D721Med (cell line): ENCODE measurements around the gene CCL2.

Experiments
- DNase-seq: peaks from one replicate; pipeline ENCODE4 v3.0.0; 2011; ENCODE audit warnings: low spot score; ENCODE audit not compliant: insufficient read length
- FAIRE-seq: peaks from 2 replicates; lab custom pipeline; 2011; peaks lifted over from hg19 to GRCh38; lab: Jason Lieb, UNC
- TF ChIP-seq, protein P1 (sequence below): IDR thresholded peaks from 2 replicates; pipeline ENCODE4 v1.5.1; 2012; ENCODE audit warnings: mild to moderate bottlenecking, control low read depth; ENCODE audit not compliant: insufficient read depth; ENCODE audit errors: missing control alignments

CCL2 gene

DNA sequence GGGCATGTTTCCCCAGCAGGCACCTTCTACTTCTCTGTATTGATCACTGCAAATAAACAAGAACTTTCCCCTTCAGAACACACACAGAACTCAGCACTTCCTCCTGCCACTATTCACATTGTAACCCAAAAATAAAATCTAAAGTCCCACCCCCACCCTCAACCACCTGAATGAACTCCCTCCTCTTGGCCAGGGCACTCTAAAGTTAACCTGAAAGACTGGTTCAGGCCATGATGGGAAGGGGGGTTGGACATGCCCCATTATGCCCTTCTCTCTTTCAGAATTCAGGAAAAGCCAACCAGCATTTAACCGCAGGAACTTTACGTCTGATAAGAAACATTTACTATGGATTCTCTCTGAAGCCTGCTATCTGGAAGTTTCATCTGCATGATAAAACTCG is 27.4 kb upstream of the CCL2 start:
- TF ChIP-seq, protein P1, sequence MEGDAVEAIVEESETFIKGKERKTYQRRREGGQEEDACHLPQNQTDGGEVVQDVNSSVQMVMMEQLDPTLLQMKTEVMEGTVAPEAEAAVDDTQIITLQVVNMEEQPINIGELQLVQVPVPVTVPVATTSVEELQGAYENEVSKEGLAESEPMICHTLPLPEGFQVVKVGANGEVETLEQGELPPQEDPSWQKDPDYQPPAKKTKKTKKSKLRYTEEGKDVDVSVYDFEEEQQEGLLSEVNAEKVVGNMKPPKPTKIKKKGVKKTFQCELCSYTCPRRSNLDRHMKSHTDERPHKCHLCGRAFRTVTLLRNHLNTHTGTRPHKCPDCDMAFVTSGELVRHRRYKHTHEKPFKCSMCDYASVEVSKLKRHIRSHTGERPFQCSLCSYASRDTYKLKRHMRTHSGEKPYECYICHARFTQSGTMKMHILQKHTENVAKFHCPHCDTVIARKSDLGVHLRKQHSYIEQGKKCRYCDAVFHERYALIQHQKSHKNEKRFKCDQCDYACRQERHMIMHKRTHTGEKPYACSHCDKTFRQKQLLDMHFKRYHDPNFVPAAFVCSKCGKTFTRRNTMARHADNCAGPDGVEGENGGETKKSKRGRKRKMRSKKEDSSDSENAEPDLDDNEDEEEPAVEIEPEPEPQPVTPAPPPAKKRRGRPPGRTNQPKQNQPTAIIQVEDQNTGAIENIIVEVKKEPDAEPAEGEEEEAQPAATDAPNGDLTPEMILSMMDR: no peak
- FAIRE-seq: no peak

DNA sequence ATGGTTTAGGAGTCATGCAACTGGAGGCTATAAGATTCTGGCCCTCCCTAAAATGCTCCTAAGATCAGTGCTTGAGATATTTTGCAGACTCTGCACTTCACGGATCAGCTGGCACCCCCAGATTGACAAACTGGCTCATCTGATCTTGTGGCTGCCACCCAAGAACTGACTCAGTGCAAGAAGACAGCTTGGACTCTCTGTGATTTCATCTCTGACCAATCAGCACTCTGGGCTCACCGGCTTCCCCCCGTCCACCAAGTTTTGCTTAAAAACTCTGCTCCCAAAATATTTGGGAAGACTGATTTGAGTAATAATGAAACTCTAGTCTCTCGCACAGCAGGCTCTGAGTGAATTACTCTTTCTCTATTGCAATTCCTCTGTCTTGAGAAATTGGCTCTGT is 26.3 kb upstream of the CCL2 start:
- FAIRE-seq (no peak), DNase-seq (no peak)
- TF ChIP-seq, protein P1: no peak

More for the DNA sequence above, 27.4 kb upstream of the CCL2 start:
- no peak for DNase-seq

DNA sequence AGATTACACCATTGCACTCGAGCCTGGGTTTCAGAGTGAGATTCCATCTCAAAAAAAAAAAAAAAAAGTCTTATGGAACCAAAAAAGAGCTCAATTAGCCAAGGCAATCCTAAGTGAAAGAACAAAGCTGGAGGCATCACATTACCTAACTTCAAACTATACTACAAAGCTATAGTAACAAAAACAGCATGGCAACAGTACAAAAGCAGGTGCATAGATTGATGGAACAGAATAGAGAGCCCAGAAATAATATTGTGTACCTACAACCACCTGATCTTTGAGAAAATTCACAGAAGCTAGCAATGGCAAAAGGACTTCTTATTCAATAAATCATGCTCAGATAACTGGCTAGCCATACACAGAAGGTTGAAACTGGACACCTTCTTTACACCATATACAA is 24.7 kb upstream of the CCL2 start:
- DNase-seq: no peak
- FAIRE-seq: no peak
- TF ChIP-seq, protein P1: no peak

DNA sequence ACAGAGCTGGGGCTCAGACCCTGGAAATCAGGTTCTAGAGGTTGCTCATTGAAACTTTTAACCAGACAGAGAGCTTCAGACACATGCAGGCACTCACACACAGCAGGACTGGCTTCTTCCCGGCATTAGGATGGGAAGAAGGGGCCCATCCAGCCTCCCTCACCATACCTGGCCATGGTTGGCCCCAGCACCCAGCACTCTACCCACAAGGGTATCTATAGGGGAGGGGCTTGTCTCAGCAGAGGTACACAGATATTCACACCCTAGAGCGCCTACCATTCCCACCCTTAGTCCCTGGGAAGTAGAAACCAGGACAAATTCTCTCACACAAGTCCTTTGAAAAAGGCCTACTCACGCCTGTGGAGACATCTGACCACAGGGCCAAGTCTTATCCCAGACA is 20.5 kb upstream of the CCL2 start:
- DNase-seq: no peak
- TF ChIP-seq, protein P1: no peak
- no peak for FAIRE-seq

DNA sequence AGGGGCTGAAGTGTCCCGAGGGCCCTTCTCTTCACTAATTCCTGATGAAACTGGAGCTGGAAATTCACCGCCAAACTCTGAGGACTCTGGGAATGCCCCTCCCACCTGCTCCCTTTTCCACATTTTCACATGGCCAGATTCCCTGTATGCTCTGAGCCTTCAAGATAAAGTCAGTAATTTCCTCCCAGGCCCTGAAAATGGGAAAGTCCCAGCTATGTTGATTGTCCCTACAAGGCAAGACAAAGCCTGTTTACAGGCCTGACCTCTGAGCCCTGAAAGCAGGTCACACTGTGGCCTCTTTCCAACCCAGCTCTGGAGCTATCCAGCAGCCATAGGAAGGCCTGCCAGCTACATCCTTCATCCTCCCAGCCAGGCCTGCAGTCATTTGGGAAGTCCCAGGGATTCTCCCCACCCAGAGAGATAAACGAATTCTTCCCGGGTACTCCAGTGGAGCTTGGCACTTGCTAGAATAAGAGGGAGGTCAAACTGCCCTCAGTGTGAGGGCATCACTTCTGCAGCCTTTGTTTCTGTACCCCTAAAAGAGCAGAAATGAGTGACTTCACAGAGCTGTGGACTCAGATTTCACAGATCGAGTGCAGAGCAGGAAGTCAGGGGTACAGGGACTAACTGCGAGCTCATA is 19.6 kb upstream of the CCL2 start:
- TF ChIP-seq, protein P1: no peak
- DNase-seq (no peak), FAIRE-seq (no peak)

DNA sequence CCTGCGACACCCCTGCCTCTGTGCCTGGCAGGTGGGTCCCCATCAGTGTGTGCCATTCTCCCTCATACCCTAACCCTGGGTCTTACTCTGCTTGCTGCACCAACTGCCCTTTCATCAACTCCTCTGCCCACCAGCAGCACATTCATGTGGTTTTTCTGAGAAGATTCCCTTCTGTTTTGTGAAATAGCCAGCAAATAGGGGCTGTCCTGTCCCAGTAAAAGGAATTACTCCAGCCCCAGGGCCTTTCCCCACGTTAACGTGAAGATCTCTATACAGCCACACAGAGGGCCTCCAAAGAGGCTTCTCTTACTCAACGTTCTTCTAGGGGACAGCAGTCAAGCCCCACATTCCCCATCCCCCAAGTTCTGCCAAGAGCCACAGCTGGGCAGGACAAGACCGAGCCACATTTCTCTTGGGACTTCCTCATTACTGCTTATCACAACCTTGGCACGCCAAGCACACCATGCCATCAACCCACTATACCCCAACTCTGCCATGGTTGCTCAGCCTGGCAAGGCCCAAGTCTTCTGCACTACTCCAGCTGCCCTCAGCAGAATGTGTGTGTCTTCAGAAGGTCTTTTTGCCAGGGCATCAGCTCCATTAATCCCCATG is 18.7 kb upstream of the CCL2 start:
- DNase-seq (no peak), FAIRE-seq (no peak)
- TF ChIP-seq, protein P1: no peak

DNA sequence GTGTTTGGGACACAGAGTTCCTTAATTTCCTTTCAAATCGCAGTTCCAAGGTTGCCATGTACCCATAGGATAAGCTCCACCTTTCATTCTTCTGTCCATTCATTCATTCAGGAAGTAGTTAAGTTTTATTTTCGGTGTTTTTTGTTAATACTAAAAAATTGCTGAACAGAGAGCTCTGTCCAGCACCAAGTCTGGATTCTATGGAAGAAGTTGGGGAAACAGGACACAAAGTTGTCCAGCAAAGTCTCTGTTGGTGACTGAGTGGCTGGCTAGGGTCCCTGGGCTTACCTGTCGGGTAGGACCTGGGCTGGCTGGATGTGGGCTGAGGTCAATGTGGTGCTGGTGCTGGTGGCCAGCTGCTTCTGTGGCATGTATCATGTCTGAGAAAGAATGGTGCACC is 17.6 kb upstream of the CCL2 start:
- no peak for DNase-seq
- FAIRE-seq: no peak
- TF ChIP-seq, protein P1: no peak
